Calu3 (cell line): ENCODE results near the gene FAM3D. TPM values are rescaled to one million over a fixed set of nuclear protein-coding genes. Genes with fewer than 3 reads are reported as not detected.
A peak's percentile ranks its signal among the peaks of the same experiment; 100 is the strongest.
"Not testable (repeated sequence)": the region's sequence is repeated elsewhere in the genome, so short reads cannot be mapped to it uniquely, and the experiment has no call there.

Experiments used
- BruUV-seq: library from RNA; stranded (reverse); fragments of 400-500 nt; replicated peaks from 2 replicates; lab custom pipeline; 2021; lab: Mats Ljungman, UMichigan
- CTCF ChIA-PET: fragments of 300-600 bp; sonication (Branson Sonifier 250); formaldehyde crosslinking; loops from one replicate; lab custom pipeline; 2022; ENCODE audit warnings: antibody characterized with exemption; lab: Charles Lee
- DNase-seq: peaks from one replicate; pipeline ENCODE4 v3.0.0; 2022
- H3K27ac Mint-ChIP-seq: one replicate; pipeline ENCODE4 v1.8.0; 2022; ENCODE audit warnings: mixed read lengths; ENCODE audit not compliant: unreplicated experiment
- H3K27me3 Mint-ChIP-seq: one replicate; pipeline ENCODE4 v1.8.0; 2022; ENCODE audit warnings: mixed read lengths; ENCODE audit not compliant: unreplicated experiment
- H3K36me3 Mint-ChIP-seq: one replicate; pipeline ENCODE4 v1.8.0; 2022; ENCODE audit warnings: mild to moderate bottlenecking, moderate library complexity, mixed read lengths; ENCODE audit not compliant: insufficient read depth, unreplicated experiment
- H3K4me1 Mint-ChIP-seq: one replicate; pipeline ENCODE4 v1.8.0; 2022; ENCODE audit warnings: mild to moderate bottlenecking, low read depth, mixed read lengths; ENCODE audit not compliant: unreplicated experiment
- H3K4me3 Mint-ChIP-seq: one replicate; pipeline ENCODE4 v1.8.0; 2022; ENCODE audit warnings: mild to moderate bottlenecking, low read depth, moderate library complexity, mixed read lengths; ENCODE audit not compliant: unreplicated experiment
- H3K9me3 Mint-ChIP-seq: one replicate; pipeline ENCODE4 v1.8.0; 2022; ENCODE audit warnings: low read depth, mixed read lengths; ENCODE audit not compliant: unreplicated experiment
- intact Hi-C: fragments of 100-400 bp; cut with micrococcal nuclease; formaldehyde crosslinking; loops from one replicate; pipeline ENCODE4 v1.10.0; 2022; ENCODE audit not compliant: unreplicated experiment
- total RNA-seq: library from RNA; stranded (reverse); gene quantifications from 2 replicates; pipeline ENCODE4 v1.2.3, GENCODE V29; 2022
- TF ChIP-seq, protein P1 (sequence below): fragments of 200-600 bp; IDR thresholded peaks from one replicate; pipeline ENCODE4 v1.8.0; 2022; ENCODE audit warnings: antibody characterized with exemption; ENCODE audit not compliant: unreplicated experiment

Gene FAM3D
- total RNA-seq, 1 experiment from 2014 or later = 3.0 TPM

DNA sequence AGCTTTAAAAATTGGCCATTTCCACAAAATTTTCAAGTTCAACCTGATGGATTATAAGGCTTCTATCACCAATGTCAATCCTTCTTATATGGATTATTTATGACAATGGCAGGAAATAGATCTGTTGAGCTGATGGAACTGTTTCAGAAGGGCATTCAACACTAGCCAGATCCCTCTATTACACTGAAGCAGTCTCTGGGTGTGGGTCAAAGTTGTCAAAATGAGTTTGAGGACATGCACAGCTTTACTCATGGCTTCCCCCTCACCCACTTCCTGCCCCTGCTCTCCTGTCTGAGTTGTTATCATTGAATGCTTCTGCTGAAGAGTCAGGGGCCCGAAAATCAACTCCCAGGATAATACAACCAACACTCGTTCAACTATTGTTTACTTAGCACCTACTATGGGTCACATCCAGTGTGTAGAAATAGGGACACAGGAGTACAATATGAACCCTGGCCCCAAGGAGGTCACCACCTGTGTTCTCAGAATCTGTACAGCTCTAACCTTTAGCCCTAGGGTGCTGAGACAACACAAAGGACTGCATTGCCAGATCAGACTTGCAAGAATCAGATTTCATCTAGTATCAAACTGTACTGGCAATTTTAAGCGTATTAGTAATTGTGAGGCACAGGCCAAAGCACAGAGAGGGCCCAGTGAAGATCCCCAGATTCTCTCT is 41.7 kb upstream of the FAM3D start:
- CTCF ChIA-PET = interaction anchor here (0.7 kb wide), 1 partner anchor 214 kb away, joined by 3 read pairs; no protein-coding TSS in a partner anchor
- no peaks in the 10 kb centered on the region for H3K9me3 Mint-ChIP-seq
- H3K4me1 Mint-ChIP-seq = peaks cover 18% of the 10 kb centered on the region
- DNase-seq = no peak
- TF ChIP-seq, protein P1, sequence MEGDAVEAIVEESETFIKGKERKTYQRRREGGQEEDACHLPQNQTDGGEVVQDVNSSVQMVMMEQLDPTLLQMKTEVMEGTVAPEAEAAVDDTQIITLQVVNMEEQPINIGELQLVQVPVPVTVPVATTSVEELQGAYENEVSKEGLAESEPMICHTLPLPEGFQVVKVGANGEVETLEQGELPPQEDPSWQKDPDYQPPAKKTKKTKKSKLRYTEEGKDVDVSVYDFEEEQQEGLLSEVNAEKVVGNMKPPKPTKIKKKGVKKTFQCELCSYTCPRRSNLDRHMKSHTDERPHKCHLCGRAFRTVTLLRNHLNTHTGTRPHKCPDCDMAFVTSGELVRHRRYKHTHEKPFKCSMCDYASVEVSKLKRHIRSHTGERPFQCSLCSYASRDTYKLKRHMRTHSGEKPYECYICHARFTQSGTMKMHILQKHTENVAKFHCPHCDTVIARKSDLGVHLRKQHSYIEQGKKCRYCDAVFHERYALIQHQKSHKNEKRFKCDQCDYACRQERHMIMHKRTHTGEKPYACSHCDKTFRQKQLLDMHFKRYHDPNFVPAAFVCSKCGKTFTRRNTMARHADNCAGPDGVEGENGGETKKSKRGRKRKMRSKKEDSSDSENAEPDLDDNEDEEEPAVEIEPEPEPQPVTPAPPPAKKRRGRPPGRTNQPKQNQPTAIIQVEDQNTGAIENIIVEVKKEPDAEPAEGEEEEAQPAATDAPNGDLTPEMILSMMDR = no peak
- no peak overlapping the region for H3K27ac Mint-ChIP-seq
- no peaks in the 10 kb centered on the region for H3K36me3 Mint-ChIP-seq
- no TSS peak for BruUV-seq
- no peaks in the 10 kb centered on the region for H3K27me3 Mint-ChIP-seq
- intact Hi-C loops = no loop called here
- no peak overlapping the region for H3K4me3 Mint-ChIP-seq

- Mint-ChIP-seq H3K36me3 (no peaks in the 10 kb centered on the region), H3K9me3 (no peaks in the 10 kb centered on the region), H3K4me3 (no peak overlapping the region), H3K27me3 (no peaks in the 10 kb centered on the region), H3K4me1 (peaks cover 18% of the 10 kb centered on the region), H3K27ac (no peak overlapping the region)
- TF ChIP-seq, protein P1 = no peak
- CTCF ChIA-PET = interaction anchor here (0.7 kb wide), 1 partner anchor 214 kb away, joined by 3 read pairs; no protein-coding TSS in a partner anchor
- no TSS peak for BruUV-seq
- intact Hi-C loops = no loop called here
- no peak for DNase-seq
These were observed 40.9 kb upstream of the FAM3D start for GRCh38 chr3:58707390-58707930.

- BruUV-seq = no TSS peak
- no peak for DNase-seq
- Mint-ChIP-seq H3K36me3 (no peaks in the 10 kb centered on the region), H3K4me1 (peaks cover 18% of the 10 kb centered on the region), H3K4me3 (no peak overlapping the region), H3K9me3 (no peaks in the 10 kb centered on the region), H3K27ac (no peak overlapping the region), H3K27me3 (no peaks in the 10 kb centered on the region)
- TF ChIP-seq, protein P1 = no peak
- intact Hi-C loops = no loop called here
- CTCF ChIA-PET = no interaction called here
These were observed 40.0 kb upstream of the FAM3D start for GRCh38 chr3:58706395-58707167.

GRCh38 chr3:58704745-58705144 is 38.2 kb upstream of the FAM3D start:
- intact Hi-C loops = loop anchor here (2.0 to 5.0 kb wide), 2 partner anchors 18 to 57 kb away; no protein-coding TSS in a partner anchor
- no peaks in the 10 kb centered on the region for H3K9me3 Mint-ChIP-seq
- TF ChIP-seq, protein P1 = no peak
- H3K36me3 Mint-ChIP-seq = no peaks in the 10 kb centered on the region
- CTCF ChIA-PET = interaction anchor here (0.6 kb wide), 1 partner anchor 1153 kb away, joined by 8 read pairs; no protein-coding TSS in a partner anchor
- BruUV-seq = no TSS peak
- peaks cover 18% of the 10 kb centered on the region for H3K4me1 Mint-ChIP-seq
- no peaks in the 10 kb centered on the region for H3K27me3 Mint-ChIP-seq
- DNase-seq = peak; percentile 21
- no peak overlapping the region for H3K27ac Mint-ChIP-seq
- H3K4me3 Mint-ChIP-seq = no peak overlapping the region

GRCh38 chr3:58704304-58704703 is 37.7 kb upstream of the FAM3D start:
- H3K27me3 Mint-ChIP-seq, H3K9me3 Mint-ChIP-seq, H3K4me3 Mint-ChIP-seq, DNase-seq, CTCF ChIA-PET, H3K27ac Mint-ChIP-seq, H3K36me3 Mint-ChIP-seq, BruUV-seq: not testable (repeated sequence)
- H3K4me1 Mint-ChIP-seq = peaks cover 18% of the 10 kb centered on the region
- intact Hi-C loops = loop anchor here (2.0 to 5.0 kb wide), 2 partner anchors 18 to 57 kb away; no protein-coding TSS in a partner anchor
